ENCODE results near the gene IGFBP2.

- no peak for TF ChIP-seq YY1 (IDR thresholded peaks at IDR 0.05; ENCODE audit: insufficient read depth, insufficient read length)
- no peak for TF ChIP-seq SUZ12 (IDR thresholded peaks at IDR 0.05; ENCODE audit: extremely low read depth, insufficient read depth, insufficient read length)
- no peak for TF ChIP-seq ZNF274 (IDR thresholded peaks at IDR 0.05; ENCODE audit: low read depth, low read length)
These were observed 3.4 kb upstream of the IGFBP2 start for GRCh38 chr2:216629784-216630183.
